GM18951 (cell line): ENCODE results near the gene TRAF4.
"Not testable (repeated sequence)": the region's sequence is repeated elsewhere in the genome, so short reads cannot be mapped to it uniquely, and the experiment has no call there.

ENCODE experiments used
- POLR2A ChIP-seq: IDR thresholded peaks from 4 replicates; pipeline ENCODE4 v1.6.1; 2011; ENCODE audit warnings: mild to moderate bottlenecking; ENCODE audit not compliant: insufficient read length, insufficient read depth; ENCODE audit errors: extremely low read depth
- in situ Hi-C: fragments of 300-500 bp; cut with MboI; formaldehyde crosslinking; loops from one replicate; pipeline ENCODE4 v1.12.0; 2022; ENCODE audit warnings: low sequenced_read_pairs, mixed read lengths, inconsistent platforms; ENCODE audit not compliant: unreplicated experiment

The TRAF4 gene

GRCh38 chr17:28783161-28783560, 39.4 kb downstream of the TRAF4 start:
- in situ Hi-C loops: no loop called here
- no peak for TF ChIP-seq POLR2A

GRCh38 chr17:28788100-28788499, 44.3 kb downstream of the TRAF4 start:
- in situ Hi-C loops: no loop called here
- no peak for TF ChIP-seq POLR2A

DNA sequence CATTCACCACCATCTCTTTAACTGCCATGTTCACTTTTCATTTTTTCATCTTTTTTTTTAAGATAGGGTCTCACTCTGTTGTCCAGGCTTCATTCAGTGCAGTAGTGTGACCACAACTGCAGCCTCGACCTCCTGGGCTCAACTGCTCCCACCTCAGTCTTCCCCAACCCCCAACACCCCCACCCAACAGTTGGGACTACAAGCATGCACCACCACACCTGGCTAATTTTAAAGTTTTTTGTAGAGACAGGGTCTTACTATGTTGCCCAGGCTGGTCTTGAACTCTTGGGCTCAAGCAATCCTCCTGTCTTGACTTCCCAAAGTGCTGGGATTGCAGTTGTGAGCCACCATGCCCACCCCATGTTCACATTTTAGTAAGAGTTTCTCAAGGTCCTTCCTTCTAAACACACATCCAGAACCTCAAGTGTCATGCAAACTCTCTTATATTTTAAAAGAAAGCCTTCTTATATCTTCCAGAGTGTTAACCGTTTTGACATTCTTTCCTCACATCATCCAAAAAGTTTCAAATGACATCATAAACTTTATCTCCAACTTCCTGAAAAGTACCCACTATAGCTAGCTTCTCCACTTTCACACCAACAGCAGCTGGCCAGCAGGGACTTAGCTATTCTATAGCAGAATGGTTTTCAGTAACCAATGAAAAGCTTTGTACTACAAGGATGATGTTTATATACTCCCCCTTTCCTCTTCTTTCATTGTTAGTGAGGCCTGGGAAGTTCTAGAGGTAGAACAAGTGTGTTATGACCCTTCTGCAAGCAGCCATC, 49.3 kb downstream of the TRAF4 start:
- in situ Hi-C loops: no loop called here
- TF ChIP-seq POLR2A: no peak

DNA sequence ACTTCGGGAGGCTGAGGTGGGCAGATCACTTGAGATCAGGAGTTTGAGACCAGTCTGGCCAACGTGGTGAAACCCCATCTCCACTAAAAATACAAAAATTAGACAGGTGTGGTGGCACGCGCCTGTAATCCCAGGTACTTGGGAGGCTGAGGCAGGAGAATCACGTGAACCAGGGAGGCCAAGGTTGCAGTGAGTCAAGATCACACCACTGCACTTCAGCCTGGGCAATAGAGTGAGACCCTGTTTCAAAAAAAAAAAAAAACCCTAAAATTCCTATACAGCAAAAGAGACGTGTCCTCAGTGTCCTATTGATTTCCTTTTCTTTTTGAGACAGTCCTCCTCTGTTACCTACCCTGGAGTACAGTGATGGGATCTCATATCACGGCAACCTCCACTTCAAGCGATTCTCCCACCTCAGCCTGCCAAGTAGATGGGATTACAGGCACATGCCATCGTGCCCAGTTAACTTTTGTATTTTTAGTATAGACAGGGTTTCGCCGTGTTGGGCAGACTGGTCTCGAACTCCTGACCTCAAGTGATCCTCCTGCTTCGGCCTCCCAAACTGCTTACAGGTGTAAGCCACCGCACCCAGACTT, 51.1 kb downstream of the TRAF4 start:
- in situ Hi-C loops: not testable (repeated sequence)

GRCh38 chr17:28796062-28796461, 52.3 kb downstream of the TRAF4 start:
- TF ChIP-seq POLR2A: no peak
- in situ Hi-C loops: no loop called here
